Lower leg skin (tissue), 3 donors: ENCODE data around the gene COX7B2.

ENCODE experiments used
- POLR2A ChIP-seq, 2 donors: fragments of 450-650 bp; IDR thresholded peaks; one replicate each; pipeline ENCODE4 v1.6.1; 2016 to 2017; ENCODE audit warnings: antibody characterized with exemption in 2 of 2, mild to moderate bottlenecking in 1 of 2, moderate library complexity in 1 of 2
- TF ChIP-seq, protein P1 (sequence below), 3 donors: fragments of 450-650 bp; IDR thresholded peaks; one replicate each; pipeline ENCODE4 v1.5.1; 2016; ENCODE audit warnings: antibody characterized with exemption in 3 of 3, mild to moderate bottlenecking in 3 of 3, moderate library complexity in 2 of 3

DNA sequence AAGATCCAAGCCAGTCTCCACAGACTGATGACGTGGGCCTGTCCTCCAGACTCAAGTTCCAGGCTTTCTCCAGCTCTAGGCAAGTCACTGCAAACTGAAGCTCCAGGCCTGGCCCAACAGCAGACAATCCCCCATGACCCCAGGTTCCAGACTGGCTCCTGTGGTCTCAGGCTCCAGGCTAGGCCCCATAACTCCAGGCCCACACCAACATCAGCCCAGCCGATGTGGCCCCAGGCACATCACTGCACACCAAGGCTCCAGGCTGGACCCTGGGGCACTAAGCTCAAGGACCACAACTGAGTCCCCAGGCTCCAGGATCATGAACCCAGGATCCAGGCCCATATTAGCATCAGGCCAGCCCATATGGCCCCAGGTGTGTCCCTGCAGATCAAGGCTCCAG lies 143.6 kb downstream of the COX7B2 start:
- TF ChIP-seq POLR2A (IDR thresholded peaks at IDR 0.05), result no peak
- TF ChIP-seq, protein P1, sequence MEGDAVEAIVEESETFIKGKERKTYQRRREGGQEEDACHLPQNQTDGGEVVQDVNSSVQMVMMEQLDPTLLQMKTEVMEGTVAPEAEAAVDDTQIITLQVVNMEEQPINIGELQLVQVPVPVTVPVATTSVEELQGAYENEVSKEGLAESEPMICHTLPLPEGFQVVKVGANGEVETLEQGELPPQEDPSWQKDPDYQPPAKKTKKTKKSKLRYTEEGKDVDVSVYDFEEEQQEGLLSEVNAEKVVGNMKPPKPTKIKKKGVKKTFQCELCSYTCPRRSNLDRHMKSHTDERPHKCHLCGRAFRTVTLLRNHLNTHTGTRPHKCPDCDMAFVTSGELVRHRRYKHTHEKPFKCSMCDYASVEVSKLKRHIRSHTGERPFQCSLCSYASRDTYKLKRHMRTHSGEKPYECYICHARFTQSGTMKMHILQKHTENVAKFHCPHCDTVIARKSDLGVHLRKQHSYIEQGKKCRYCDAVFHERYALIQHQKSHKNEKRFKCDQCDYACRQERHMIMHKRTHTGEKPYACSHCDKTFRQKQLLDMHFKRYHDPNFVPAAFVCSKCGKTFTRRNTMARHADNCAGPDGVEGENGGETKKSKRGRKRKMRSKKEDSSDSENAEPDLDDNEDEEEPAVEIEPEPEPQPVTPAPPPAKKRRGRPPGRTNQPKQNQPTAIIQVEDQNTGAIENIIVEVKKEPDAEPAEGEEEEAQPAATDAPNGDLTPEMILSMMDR (IDR thresholded peaks at IDR 0.05), result no peak
